Renal cortical epithelial cell (primary cell): ENCODE results near the gene EXOSC7. TPM values are rescaled to one million over a fixed set of nuclear protein-coding genes. Genes with fewer than 3 reads are reported as not detected.
"Not testable (repeated sequence)": the region's sequence is repeated elsewhere in the genome, so short reads cannot be mapped to it uniquely, and the experiment has no call there.

Experiments used
- DNase-seq: peaks from one replicate; pipeline ENCODE4 v3.0.0-alpha.2; 2011; ENCODE audit warnings: low read depth
- total RNA-seq: library from RNA; depleted of rRNA; stranded (reverse); fragments of >200 nt; gene quantifications from 2 replicates; pipeline ENCODE4 v1.2.3, GENCODE V29; 2014

EXOSC7 gene
- total RNA-seq, 1 donor from 2014 or later: 59.4 TPM

GRCh38 chr3:44962621-44963393 is 13.2 kb upstream of the EXOSC7 start:
- no peak for DNase-seq

- DNase-seq: no peak
These were observed 12.3 kb upstream of the EXOSC7 start for GRCh38 chr3:44963571-44964325.

GRCh38 chr3:44965165-44965564 is 10.9 kb upstream of the EXOSC7 start:
- no peak for DNase-seq

- peak; percentile 28 for DNase-seq
These were observed 9.2 kb upstream of the EXOSC7 start for GRCh38 chr3:44966795-44967278.

GRCh38 chr3:44968447-44968858 is 7.6 kb upstream of the EXOSC7 start:
- DNase-seq: no peak

GRCh38 chr3:44969154-44969827 is 6.8 kb upstream of the EXOSC7 start:
- DNase-seq: no peak

GRCh38 chr3:44969828-44970179 is 6.2 kb upstream of the EXOSC7 start:
- no peak for DNase-seq

- DNase-seq: peak; percentile 24
These were observed 5.0 kb upstream of the EXOSC7 start for GRCh38 chr3:44970926-44971490.

- DNase-seq: no peak
These were observed 1.6 kb upstream of the EXOSC7 start for GRCh38 chr3:44974416-44974815.

- DNase-seq: peak; percentile 29
These were observed 5.2 kb downstream of the EXOSC7 start for GRCh38 chr3:44981220-44981619.

- DNase-seq: no peak
These were observed 5.7 kb downstream of the EXOSC7 start for GRCh38 chr3:44981751-44982150.

- no peak for DNase-seq
These were observed 6.8 kb downstream of the EXOSC7 start for GRCh38 chr3:44982817-44983216.

- no peak for DNase-seq
These were observed 7.5 kb downstream of the EXOSC7 start for GRCh38 chr3:44983484-44983941.

GRCh38 chr3:44984335-44984734 is 8.3 kb downstream of the EXOSC7 start:
- DNase-seq: peak; percentile 41

GRCh38 chr3:44986330-44986729 is 10.3 kb downstream of the EXOSC7 start:
- not testable (repeated sequence) for DNase-seq

GRCh38 chr3:44987332-44987731 is 11.3 kb downstream of the EXOSC7 start:
- no peak for DNase-seq

GRCh38 chr3:44988073-44988472 is 12.0 kb downstream of the EXOSC7 start:
- no peak for DNase-seq

- no peak for DNase-seq
These were observed 13.1 kb downstream of the EXOSC7 start for GRCh38 chr3:44989141-44989540.

- DNase-seq: no peak
These were observed 13.8 kb downstream of the EXOSC7 start for GRCh38 chr3:44989636-44990373.

- no peak for DNase-seq
These were observed 15.3 kb downstream of the EXOSC7 start for GRCh38 chr3:44991326-44991725.
